Measurements from ENCODE around the gene RNF220. TPM values are rescaled to one million over a fixed set of nuclear protein-coding genes. Genes with fewer than 3 reads are reported as not detected.

The RNF220 gene
- total and polyA plus RNA-seq, 2 donors (not counting 3 experiments of a cell fraction or from before 2014, with no cell fraction given): 62.7 to 66.6 TPM

GRCh38 chr1:44476891-44477290 is 71.8 kb downstream of the RNF220 start:
- Histone ChIP-seq H3K9ac (replicated peaks; ENCODE audit: extremely low read depth, insufficient read depth, low read length) (no peak overlapping the region), H4K20me1 (replicated peaks; ENCODE audit: control insufficient read depth, extremely low read depth, insufficient read depth, low read length) (no peaks in the 10 kb centered on the region), H3K4me2 (ENCODE audit: insufficient read depth, low read length) (no peak overlapping the region), H3K36me3 (ENCODE audit: control insufficient read depth in 2 of 2, extremely low read depth in 1 of 2, insufficient read depth in 2 of 2, low read length in 2 of 2) (no peaks in the 10 kb centered on the region), H3K9me1 (replicated peaks; ENCODE audit: control insufficient read depth, extremely low read depth, insufficient read depth, low read length) (no peaks in the 10 kb centered on the region), H3K9me3 (replicated peaks; ENCODE audit: control insufficient read depth, insufficient read depth, low read length) (no peaks in the 10 kb centered on the region), H3K4me1 (ENCODE audit: control insufficient read depth, extremely low read depth, insufficient read depth, low read length) (no peaks in the 10 kb centered on the region), H2AFZ (ENCODE audit: low read depth, low read length) (no peak overlapping the region), H3K79me2 (ENCODE audit: control insufficient read depth, insufficient read depth, low read length) (no peaks in the 10 kb centered on the region), H3K27me3 (ENCODE audit: control insufficient read depth in 2 of 2, insufficient read depth in 2 of 2, low read length in 2 of 2) (peaks cover 0 to 5% of the 10 kb centered on the region in 2 experiments), H3K27ac (ENCODE audit: insufficient read depth, low read depth, low read length) (no peak overlapping the region), H3K4me3 (replicated peaks in 1 of 3; ENCODE audit: insufficient read depth in 1 of 3, low read depth in 1 of 3, low read length in 3 of 3) (no peak overlapping the region)
- no TSS peak for BruUV-seq (replicated peaks)
- dilution Hi-C loops (cut with MboI; ENCODE audit: extremely low pct_ligation_motif_present, low sequenced_read_pairs) (no loop called here), intact Hi-C loops (cut with micrococcal nuclease) (no loop called here)
- DNase-seq (ENCODE audit: low read depth, low spot score): no peak
- ChIA-PET CTCF (interaction anchor here (0.9 to 1.3 kb wide), 5 partner anchors 10 to 99 kb away, joined by 3 to 5 read pairs (median 3); no protein-coding TSS in a partner anchor), POLR2A (no interaction called here)
- FAIRE-seq: no peak
- TF ChIP-seq MYC (IDR thresholded peaks at IDR 0.05; ENCODE audit: low read depth, low read length) (no peak), POLR2AphosphoS5 (IDR thresholded peaks at IDR 0.05; ENCODE audit: insufficient read depth, low read depth, low read length) (no peak), POLR2A (IDR thresholded peaks at IDR 0.05; ENCODE audit: low read depth, low read length) (no peak), CTCF (IDR thresholded peaks at IDR 0.05; ENCODE audit: extremely low read depth in 1 of 2, insufficient read depth in 1 of 2, low read depth in 1 of 2, low read length in 2 of 2) (no peak), FOS (IDR thresholded peaks at IDR 0.05; ENCODE audit: borderline replicate concordance, insufficient read depth, low read length) (no peak), JUN (IDR thresholded peaks at IDR 0.05; ENCODE audit: borderline replicate concordance, insufficient read depth, insufficient read length, low read depth) (no peak), GATA2 (IDR thresholded peaks at IDR 0.05; ENCODE audit: insufficient read depth, insufficient read length, low read depth, low read length) (no peak), MAX (IDR thresholded peaks at IDR 0.05; ENCODE audit: insufficient read depth, insufficient read length) (no peak), EZH2 (IDR thresholded peaks at IDR 0.05; ENCODE audit: borderline replicate concordance, low read depth, low read length, severe bottlenecking) (no peak)
